Astrocyte (in vitro differentiated cells and primary cell): Measurements from ENCODE around the gene FAM107B. TPM values are rescaled to one million over a fixed set of nuclear protein-coding genes. Genes with fewer than 3 reads are reported as not detected.

Experiments used
- DNase-seq: peaks from one replicate; pipeline ENCODE4 v3.0.0-alpha.2; 2010; ENCODE audit warnings: low read depth
- FAIRE-seq: peaks from 2 replicates; lab custom pipeline; 2011; peaks lifted over from hg19 to GRCh38; lab: Jason Lieb, UNC
- H2AFZ ChIP-seq: 2 replicates; pipeline ENCODE4 v1.6.0; 2012; ENCODE audit warnings: low read depth, low read length, inconsistent platforms
- H3K27ac ChIP-seq: 2 replicates; pipeline ENCODE4 v1.5.1; 2011; ENCODE audit warnings: low read depth, low read length, inconsistent platforms
- H3K27me3 ChIP-seq: 2 replicates; pipeline ENCODE4 v1.6.0; 2011; ENCODE audit warnings: low read length, inconsistent platforms; ENCODE audit not compliant: insufficient read depth
- H3K36me3 ChIP-seq: 2 replicates; pipeline ENCODE4 v1.5.1; 2011; ENCODE audit warnings: low read length, inconsistent platforms; ENCODE audit not compliant: insufficient read depth
- H3K4me1 ChIP-seq: 2 replicates; pipeline ENCODE4 v1.5.1; 2011; ENCODE audit warnings: low read length, inconsistent platforms; ENCODE audit not compliant: insufficient read depth
- H3K4me2 ChIP-seq: 2 replicates; pipeline ENCODE4 v1.6.0; 2012; ENCODE audit warnings: low read length, inconsistent platforms
- H3K4me3 ChIP-seq: 2 replicates; pipeline ENCODE4 v1.5.1; 2011; ENCODE audit warnings: low read depth, mild to moderate bottlenecking, low read length, inconsistent platforms; ENCODE audit not compliant: insufficient read depth
- H3K79me2 ChIP-seq: 2 replicates; pipeline ENCODE4 v1.6.0; 2012; ENCODE audit warnings: mild to moderate bottlenecking, low read length, inconsistent platforms; ENCODE audit not compliant: insufficient read depth
- H3K9ac ChIP-seq: 2 replicates; pipeline ENCODE4 v1.6.0; 2012; ENCODE audit warnings: mild to moderate bottlenecking, low read length, inconsistent platforms
- H3K9me3 ChIP-seq: 2 replicates; pipeline ENCODE4 v1.5.1; 2012; ENCODE audit warnings: low read depth, mild to moderate bottlenecking, low read length, inconsistent platforms; ENCODE audit not compliant: insufficient read depth
- H4K20me1 ChIP-seq: 2 replicates; pipeline ENCODE4 v1.6.0; 2012; ENCODE audit warnings: low read length, inconsistent platforms; ENCODE audit not compliant: insufficient read depth
- H3K27ac Mint-ChIP-seq: one replicate; pipeline ENCODE4 v1.8.0; 2021; ENCODE audit warnings: mild to moderate bottlenecking, mixed read lengths; ENCODE audit not compliant: unreplicated experiment
- H3K27me3 Mint-ChIP-seq: one replicate; pipeline ENCODE4 v1.8.0; 2021; ENCODE audit warnings: low read depth, mixed read lengths; ENCODE audit not compliant: unreplicated experiment
- H3K36me3 Mint-ChIP-seq: one replicate; pipeline ENCODE4 v1.8.0; 2021; ENCODE audit warnings: low read depth, mixed read lengths; ENCODE audit not compliant: unreplicated experiment
- H3K4me1 Mint-ChIP-seq: one replicate; pipeline ENCODE4 v1.8.0; 2021; ENCODE audit warnings: low read depth, mixed read lengths; ENCODE audit not compliant: unreplicated experiment
- H3K4me3 Mint-ChIP-seq: one replicate; pipeline ENCODE4 v1.8.0; 2021; ENCODE audit warnings: mild to moderate bottlenecking, moderate library complexity, mixed read lengths; ENCODE audit not compliant: unreplicated experiment
- H3K9me3 Mint-ChIP-seq: one replicate; pipeline ENCODE4 v1.8.0; 2021; ENCODE audit warnings: mild to moderate bottlenecking, mixed read lengths; ENCODE audit not compliant: unreplicated experiment
- CTCF ChIP-seq: IDR thresholded peaks from 2 replicates; pipeline ENCODE4 v1.5.1; 2011; ENCODE audit warnings: low read depth, mild to moderate bottlenecking, inconsistent platforms, low read length, moderate library complexity; ENCODE audit not compliant: insufficient read depth
- EZH2 ChIP-seq: IDR thresholded peaks from 2 replicates; pipeline ENCODE4 v1.6.1; 2012; ENCODE audit warnings: mild to moderate bottlenecking, low read length, inconsistent platforms; ENCODE audit not compliant: insufficient read depth
- total RNA-seq: library from RNA; stranded (reverse); gene quantifications from 2 replicates; pipeline ENCODE4 v1.2.1, GENCODE V29; 2021

The FAM107B gene
- total RNA-seq, 1 donor from 2014 or later, result 36.0 TPM

DNA sequence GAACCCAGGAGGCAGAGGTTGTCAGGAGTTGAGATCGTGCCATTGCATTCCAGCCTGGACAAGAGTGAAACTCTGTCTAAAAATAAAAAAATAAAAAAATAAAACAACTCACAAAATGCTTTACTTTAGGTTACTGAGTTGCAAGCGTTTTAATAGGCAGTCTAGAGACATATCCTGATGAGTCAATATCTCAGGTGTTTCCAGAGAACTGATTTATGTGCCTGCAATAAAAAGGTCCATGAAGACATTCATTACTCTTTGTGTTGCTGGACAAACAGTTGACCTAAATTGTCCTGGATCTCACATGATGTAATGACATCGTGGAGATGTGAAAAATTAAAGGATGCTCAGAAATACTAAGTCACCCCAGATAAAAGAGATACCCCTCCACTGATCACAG lies 31.6 kb upstream of the FAM107B start:
- Histone ChIP-seq H3K9me3 (no peaks in the 10 kb centered on the region), H3K4me1 (no peaks in the 10 kb centered on the region), H3K79me2 (no peaks in the 10 kb centered on the region), H4K20me1 (no peaks in the 10 kb centered on the region), H3K4me3 (no peak overlapping the region), H3K4me2 (no peak overlapping the region), H3K27me3 (peaks cover 2% of the 10 kb centered on the region), H3K9ac (no peak overlapping the region), H3K27ac (no peak overlapping the region), H2AFZ (no peak overlapping the region), H3K36me3 (no peaks in the 10 kb centered on the region)
- FAIRE-seq (no peak), DNase-seq (no peak)
- peaks cover 2% of the 10 kb centered on the region for H3K36me3 Mint-ChIP-seq
- H3K4me1 Mint-ChIP-seq, result no peaks in the 10 kb centered on the region
- H3K27ac Mint-ChIP-seq, result no peak overlapping the region
- peaks cover 4% of the 10 kb centered on the region for H3K27me3 Mint-ChIP-seq
- no peak for TF ChIP-seq EZH2
- TF ChIP-seq CTCF, result no peak
- no peaks in the 10 kb centered on the region for H3K9me3 Mint-ChIP-seq
- no peak overlapping the region for H3K4me3 Mint-ChIP-seq

DNA sequence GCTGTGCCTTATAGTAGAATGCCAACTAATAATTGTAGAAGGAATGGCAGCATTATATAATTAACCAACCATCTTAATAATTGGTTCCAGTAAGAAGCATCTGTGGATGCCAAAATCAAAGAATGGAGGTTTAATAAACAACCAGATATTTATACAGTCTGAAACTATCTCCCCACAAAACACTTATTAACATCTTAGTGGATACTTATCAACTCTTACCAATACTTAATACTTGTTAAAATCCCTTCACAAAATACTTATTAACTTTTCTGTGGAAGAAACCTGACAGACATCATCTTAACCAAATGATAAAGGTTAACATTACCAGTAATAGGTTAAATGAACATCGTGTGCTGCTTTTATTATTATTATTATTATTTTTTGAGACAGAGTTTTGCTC lies 29.1 kb upstream of the FAM107B start:
- TF ChIP-seq CTCF (no peak), EZH2 (no peak)
- FAIRE-seq, result no peak
- no peaks in the 10 kb centered on the region for H3K9me3 Mint-ChIP-seq

GRCh38 chr10:14801723-14802122 lies 27.0 kb upstream of the FAM107B start:
- TF ChIP-seq EZH2 (no peak), CTCF (no peak)
- no peak overlapping the region for H3K27ac Mint-ChIP-seq
- no peaks in the 10 kb centered on the region for H3K79me2 ChIP-seq
- no peak overlapping the region for H2AFZ ChIP-seq
- no peak overlapping the region for H3K4me3 ChIP-seq
- peaks cover 20% of the 10 kb centered on the region for H3K27me3 Mint-ChIP-seq
- no peak overlapping the region for H3K4me3 Mint-ChIP-seq
- no peaks in the 10 kb centered on the region for H3K9me3 Mint-ChIP-seq
- peaks cover 8% of the 10 kb centered on the region for H3K27me3 ChIP-seq
- no peaks in the 10 kb centered on the region for H3K9me3 ChIP-seq
- H3K27ac ChIP-seq, result no peak overlapping the region
- H3K4me1 Mint-ChIP-seq, result no peaks in the 10 kb centered on the region
- no peak overlapping the region for H3K9ac ChIP-seq
- no peaks in the 10 kb centered on the region for H3K36me3 Mint-ChIP-seq
- no peaks in the 10 kb centered on the region for H3K36me3 ChIP-seq
- DNase-seq (no peak), FAIRE-seq (no peak)
- no peak overlapping the region for H3K4me2 ChIP-seq
- no peaks in the 10 kb centered on the region for H4K20me1 ChIP-seq
- H3K4me1 ChIP-seq, result no peaks in the 10 kb centered on the region

More for the DNA sequence above, 29.1 kb upstream of the FAM107B start:
- Histone ChIP-seq H3K4me2 (no peak overlapping the region), H3K79me2 (no peaks in the 10 kb centered on the region), H3K4me1 (no peaks in the 10 kb centered on the region), H3K4me3 (no peak overlapping the region), H2AFZ (no peak overlapping the region), H3K9ac (no peak overlapping the region), H4K20me1 (no peaks in the 10 kb centered on the region), H3K9me3 (no peaks in the 10 kb centered on the region), H3K27me3 (peaks cover 5% of the 10 kb centered on the region), H3K27ac (no peak overlapping the region), H3K36me3 (no peaks in the 10 kb centered on the region)
- Mint-ChIP-seq H3K36me3 (no peaks in the 10 kb centered on the region), H3K27me3 (peaks cover 20% of the 10 kb centered on the region), H3K27ac (no peak overlapping the region), H3K4me1 (no peaks in the 10 kb centered on the region), H3K4me3 (no peak overlapping the region)
- DNase-seq, result no peak
